Panc1 (cell line): Measurements from ENCODE around the gene TAS2R60.

Experiments
- SIN3A ChIP-seq: IDR thresholded peaks from 2 replicates; pipeline ENCODE4 v1.6.1; 2012; ENCODE audit warnings: low read depth, mild to moderate bottlenecking, low read length, moderate library complexity, borderline replicate concordance; ENCODE audit not compliant: insufficient read depth
- TCF7L2 ChIP-seq: IDR thresholded peaks from 2 replicates; pipeline ENCODE4 v1.6.1; 2011; ENCODE audit warnings: mild to moderate bottlenecking, low read depth, low read length, inconsistent platforms

DNA sequence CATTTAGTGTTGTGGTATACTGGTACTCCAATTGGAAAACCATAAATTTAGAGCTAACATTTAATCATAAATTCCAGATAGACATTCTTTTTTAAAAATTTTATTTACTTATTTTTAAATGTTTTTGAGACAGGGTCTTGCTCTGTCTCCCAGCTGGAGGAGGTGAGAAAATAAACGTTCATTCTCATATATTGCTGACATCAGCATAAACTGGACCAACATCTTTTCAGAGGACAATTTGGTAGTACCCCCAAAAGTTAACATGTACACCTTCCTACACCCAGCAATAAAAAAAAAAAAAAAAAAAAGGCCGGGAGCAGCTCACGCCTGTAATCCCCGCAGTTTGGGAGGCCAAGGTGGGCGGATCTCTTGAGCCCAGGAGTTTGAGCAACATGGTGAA is 5.2 kb downstream of the TAS2R60 start:
- no peak for TF ChIP-seq TCF7L2
- TF ChIP-seq SIN3A = no peak
